Fibroblast of lung (primary cell): ENCODE results near the gene MOXD1. TPM values are rescaled to one million over a fixed set of nuclear protein-coding genes. Genes with fewer than 3 reads are reported as not detected.
A peak's percentile ranks its signal among the peaks of the same experiment; 100 is the strongest.

Source experiments
- DNase-seq, 2 donors: peaks; one replicate each; pipeline versions ENCODE4 v3.0.0 to v3.0.0-alpha.2; 2010; ENCODE audit warnings: low read depth in 2 of 2
- H2AFZ ChIP-seq: 2 replicates; pipeline ENCODE4 v1.5.1; 2012; ENCODE audit warnings: low read length, control low read depth, inconsistent platforms
- H3K27ac ChIP-seq: 2 replicates; pipeline ENCODE4 v1.5.1; 2011; ENCODE audit warnings: low read length, control low read depth; ENCODE audit not compliant: insufficient read depth
- H3K27me3 ChIP-seq: 2 replicates; pipeline ENCODE4 v1.5.1; 2011; ENCODE audit warnings: mild to moderate bottlenecking, low read length; ENCODE audit not compliant: control insufficient read depth, insufficient read depth
- H3K36me3 ChIP-seq: 2 replicates; pipeline ENCODE4 v1.5.1; 2011; ENCODE audit warnings: low read length; ENCODE audit not compliant: control insufficient read depth, insufficient read depth
- H3K4me1 ChIP-seq: 2 replicates; pipeline ENCODE4 v1.5.1; 2011; ENCODE audit warnings: low read length; ENCODE audit not compliant: control insufficient read depth, insufficient read depth; ENCODE audit errors: extremely low read depth
- H3K4me2 ChIP-seq: 2 replicates; pipeline ENCODE4 v1.5.1; 2011; ENCODE audit warnings: low read length, control low read depth; ENCODE audit not compliant: insufficient read depth; ENCODE audit errors: extremely low read depth
- H3K4me3 ChIP-seq, 4 experiments: fragments of 200-600 bp in 1 of 4; sonication (generic) in 1 of 4; replicated peaks in 1 of 4; 2 replicates each; pipeline ENCODE4 v1.5.1; 2011 to 2016; ENCODE audit warnings: low read length in 4 of 4, low read depth in 3 of 4, mild to moderate bottlenecking in 3 of 4, control low read depth in 2 of 4, inconsistent platforms in 1 of 4, mixed read lengths in 1 of 4; ENCODE audit not compliant: insufficient read depth in 1 of 4; ENCODE audit errors: control extremely low read depth in 1 of 4
- H3K79me2 ChIP-seq: 2 replicates; pipeline ENCODE4 v1.5.1; 2012; ENCODE audit warnings: mild to moderate bottlenecking, low read length, inconsistent platforms; ENCODE audit not compliant: control insufficient read depth, insufficient read depth
- H3K9ac ChIP-seq: 2 replicates; pipeline ENCODE4 v1.5.1; 2011; ENCODE audit warnings: mild to moderate bottlenecking, low read length, control low read depth; ENCODE audit not compliant: insufficient read depth
- H3K9me3 ChIP-seq: 2 replicates; pipeline ENCODE4 v1.5.1; 2012; ENCODE audit warnings: low read depth, low read length; ENCODE audit not compliant: control insufficient read depth, insufficient read depth
- H4K20me1 ChIP-seq: 2 replicates; pipeline ENCODE4 v1.5.1; 2011; ENCODE audit warnings: low read length; ENCODE audit not compliant: control insufficient read depth, insufficient read depth; ENCODE audit errors: extremely low read depth
- CTCF ChIP-seq, 2 donors: IDR thresholded peaks in 1 of 2; conservative IDR thresholded peaks in 1 of 2; 1 replicate in 1 of 2; 2 replicates in 1 of 2; pipeline ENCODE4 v1.5.1; 2011 to 2012; ENCODE audit warnings: low read length in 2 of 2, control low read depth in 1 of 2, inconsistent platforms in 1 of 2, low read depth in 1 of 2, mild to moderate bottlenecking in 1 of 2
- EZH2 ChIP-seq: IDR thresholded peaks from 2 replicates; pipeline ENCODE4 v1.5.1; 2012; ENCODE audit warnings: low read length, control low read depth, mild to moderate bottlenecking; ENCODE audit errors: missing control alignments
- polyA plus RNA-seq, 2 donors: library from polyadenylated mRNA; depleted of rRNA in 1 of 2; stranded (reverse) in 1 of 2; unstranded in 1 of 2; fragments of >200 nt; gene quantifications; 2 replicates each; pipeline ENCODE4 v1.2.1, GENCODE V29; 2011 to 2012; ENCODE audit warnings: missing spikeins in 1 of 2
- total RNA-seq: library from RNA; depleted of rRNA; stranded (reverse); fragments of >200 nt; gene quantifications from 2 replicates; pipeline ENCODE4 v1.2.1, GENCODE V29; 2014

The MOXD1 gene
- total and polyA plus RNA-seq, 2 donors (not counting 1 experiment from before 2014, with no cell fraction given) = 89.8 to 100 TPM

GRCh38 chr6:132320007-132320406, 81.3 kb downstream of the MOXD1 start:
- Histone ChIP-seq H4K20me1 (no peaks in the 10 kb centered on the region), H3K4me2 (no peak overlapping the region), H3K36me3 (no peaks in the 10 kb centered on the region), H3K79me2 (no peaks in the 10 kb centered on the region), H3K9ac (no peak overlapping the region), H3K27ac (no peak overlapping the region), H3K27me3 (no peaks in the 10 kb centered on the region), H2AFZ (no peak overlapping the region), H3K9me3 (no peaks in the 10 kb centered on the region), H3K4me3 (no peak overlapping the region), H3K4me1 (peaks cover 4% of the 10 kb centered on the region)
- peak; percentile 62 to 82 for DNase-seq
- TF ChIP-seq CTCF (conservative IDR thresholded peaks at IDR 0.05 in 1 of 2, IDR thresholded peaks at IDR 0.05 in 1 of 2; ENCODE audit: low read depth in 1 of 2, low read length in 2 of 2) (no peak), EZH2 (no peak)

GRCh38 chr6:132316970-132317369, 84.3 kb downstream of the MOXD1 start:
- TF ChIP-seq CTCF (conservative IDR thresholded peaks at IDR 0.05 in 1 of 2, IDR thresholded peaks at IDR 0.05 in 1 of 2; ENCODE audit: low read depth in 1 of 2, low read length in 2 of 2) (no peak), EZH2 (no peak)
- DNase-seq = no peak

GRCh38 chr6:132314432-132314831, 86.8 kb downstream of the MOXD1 start:
- H3K36me3 ChIP-seq = no peaks in the 10 kb centered on the region
- H3K79me2 ChIP-seq = no peaks in the 10 kb centered on the region
- H4K20me1 ChIP-seq = no peaks in the 10 kb centered on the region
- H3K9ac ChIP-seq = no peak overlapping the region
- H2AFZ ChIP-seq = no peak overlapping the region
- H3K4me3 ChIP-seq = no peak overlapping the region
- DNase-seq = no peak
- no peaks in the 10 kb centered on the region for H3K4me1 ChIP-seq
- H3K27me3 ChIP-seq = no peaks in the 10 kb centered on the region
- TF ChIP-seq EZH2 (no peak), CTCF (conservative IDR thresholded peaks at IDR 0.05 in 1 of 2, IDR thresholded peaks at IDR 0.05 in 1 of 2; ENCODE audit: low read depth in 1 of 2, low read length in 2 of 2) (no peak)
- no peak overlapping the region for H3K4me2 ChIP-seq
- H3K27ac ChIP-seq = no peak overlapping the region
- H3K9me3 ChIP-seq = no peaks in the 10 kb centered on the region

More at GRCh38 chr6:132316970-132317369, 84.3 kb downstream of the MOXD1 start:
- H3K9me3 ChIP-seq = no peaks in the 10 kb centered on the region
- H3K9ac ChIP-seq = no peak overlapping the region
- H3K79me2 ChIP-seq = no peaks in the 10 kb centered on the region
- H3K27ac ChIP-seq = no peak overlapping the region
- no peaks in the 10 kb centered on the region for H3K36me3 ChIP-seq
- no peaks in the 10 kb centered on the region for H3K27me3 ChIP-seq
- H2AFZ ChIP-seq = no peak overlapping the region
- H3K4me1 ChIP-seq = no peaks in the 10 kb centered on the region
- no peak overlapping the region for H3K4me3 ChIP-seq
- H4K20me1 ChIP-seq = no peaks in the 10 kb centered on the region
- no peak overlapping the region for H3K4me2 ChIP-seq
